ENCODE results near the gene SRSF10.

- TF ChIP-seq RFX5 (IDR thresholded peaks at IDR 0.05; ENCODE audit: borderline replicate concordance, low read depth, low read length): no peak
- TF ChIP-seq CTCF (IDR thresholded peaks at IDR 0.05; ENCODE audit: control extremely low read depth in 1 of 3, insufficient read depth in 1 of 3, low read depth in 1 of 3, low read length in 3 of 3): no peak
- no peak for TF ChIP-seq TAF1 (IDR thresholded peaks at IDR 0.05; ENCODE audit: low read depth, low read length)
- no peak for TF ChIP-seq POLR2A (IDR thresholded peaks at IDR 0.05; ENCODE audit: control extremely low read depth in 1 of 2, low read depth in 2 of 2, low read length in 2 of 2)
- TF ChIP-seq GTF2F1 (IDR thresholded peaks at IDR 0.05; ENCODE audit: borderline replicate concordance, low read depth, low read length): no peak
- TF ChIP-seq SUZ12 (IDR thresholded peaks at IDR 0.05; ENCODE audit: low read length): no peak
- TF ChIP-seq RBBP5 (IDR thresholded peaks at IDR 0.05; ENCODE audit: borderline replicate concordance, low read depth, low read length): no peak
- no peak for TF ChIP-seq YY1 (IDR thresholded peaks at IDR 0.05; ENCODE audit: low read depth, low read length)
- no peak for TF ChIP-seq EZH2 (IDR thresholded peaks at IDR 0.05; ENCODE audit: low read depth, low read length, severe bottlenecking)
Observed at GRCh38 chr1:23931491-23931880, 48.6 kb downstream of the SRSF10 start.

Measured in H1 (cell line).